Measurements from ENCODE around the gene OSBPL9.

OSBPL9 gene

GRCh38 chr1:51575406-51576084 is 41.3 kb upstream of the OSBPL9 start (continued):
- TF ChIP-seq KLF17 (tag by site-specific recombination; IDR thresholded peaks at IDR 0.05) = no peak
- no peak for TF ChIP-seq GLI4 (tag by site-specific recombination; IDR thresholded peaks at IDR 0.05)
- peak; percentile 64; the same call in 1 of the 2 replicates for TF ChIP-seq ZSCAN23 (tag by site-specific recombination; IDR thresholded peaks at IDR 0.05)
- TF ChIP-seq ZSCAN4 (tag by site-specific recombination; IDR thresholded peaks at IDR 0.05) = no peak
- TF ChIP-seq ZNF416 (tag by site-specific recombination; IDR thresholded peaks at IDR 0.05) = no peak
- no peak for TF ChIP-seq ZNF157 (tag by site-specific recombination; IDR thresholded peaks at IDR 0.05)
- no peak for TF ChIP-seq ZNF394 (tag by site-specific recombination; IDR thresholded peaks at IDR 0.05; ENCODE audit: borderline replicate concordance)
- no peak for TF ChIP-seq ZNF521 (tag by site-specific recombination; IDR thresholded peaks at IDR 0.05)
- no peak for TF ChIP-seq ZNF341 (tag by site-specific recombination; IDR thresholded peaks at IDR 0.05; ENCODE audit: low read depth)
- no peak for TF ChIP-seq SP2 (tag by site-specific recombination; IDR thresholded peaks at IDR 0.05)
- no peak for TF ChIP-seq ZNF174 (tag by site-specific recombination; IDR thresholded peaks at IDR 0.05)
- no peak for TF ChIP-seq ZNF266 (tag by site-specific recombination; IDR thresholded peaks at IDR 0.05; ENCODE audit: low read depth)
- TF ChIP-seq ZSCAN16 (tag by site-specific recombination; IDR thresholded peaks at IDR 0.05) = no peak
- TF ChIP-seq ZNF221 (tag by site-specific recombination; IDR thresholded peaks at IDR 0.05; ENCODE audit: borderline replicate concordance) = no peak
- no peak; the same call in 1 of the 2 replicates for TF ChIP-seq ZNF580 (tag by site-specific recombination; IDR thresholded peaks at IDR 0.05)
- TF ChIP-seq MZF1 (tag by site-specific recombination; IDR thresholded peaks at IDR 0.05; ENCODE audit: borderline replicate concordance) = peak; percentile 78
- TF ChIP-seq KLF8 (tag by site-specific recombination; IDR thresholded peaks at IDR 0.05) = peak; percentile 64; the same call in 1 of the 2 replicates
- no peak for TF ChIP-seq ZNF777 (tag by site-specific recombination; IDR thresholded peaks at IDR 0.05; ENCODE audit: borderline replicate concordance)
- no peak for TF ChIP-seq ZNF48 (tag by site-specific recombination; IDR thresholded peaks at IDR 0.05)
- no peak for TF ChIP-seq WT1 (tag by site-specific recombination; IDR thresholded peaks at IDR 0.05)
- no peak for TF ChIP-seq ZNF223 (tag by site-specific recombination; IDR thresholded peaks at IDR 0.05)
- no peak for TF ChIP-seq ZNF530 (tag by site-specific recombination; IDR thresholded peaks at IDR 0.05; ENCODE audit: low read depth)
- no peak for TF ChIP-seq ZNF114 (tag by site-specific recombination; IDR thresholded peaks at IDR 0.05)
- TF ChIP-seq OVOL3 (tag by site-specific recombination; IDR thresholded peaks at IDR 0.05) = no peak
- no peak for TF ChIP-seq ZNF248 (tag by site-specific recombination; IDR thresholded peaks at IDR 0.05)
- no peak for TF ChIP-seq ZNF132 (tag by site-specific recombination; IDR thresholded peaks at IDR 0.05; ENCODE audit: borderline replicate concordance)
- no peak for TF ChIP-seq KLF16 (tag by site-specific recombination; IDR thresholded peaks at IDR 0.05)
- TF ChIP-seq ZBTB8A (tag by site-specific recombination; IDR thresholded peaks at IDR 0.05) = no peak; the same call in 1 of the 2 replicates
- 0 out of 2 replicates have a peak, but pooled peaks have one; percentile 22 for TF ChIP-seq ZBTB1 (tag by site-specific recombination; IDR thresholded peaks at IDR 0.05)
- TF ChIP-seq PRDM10 (tag by site-specific recombination; IDR thresholded peaks at IDR 0.05) = no peak
- TF ChIP-seq SCRT2 (tag by site-specific recombination; IDR thresholded peaks at IDR 0.05) = no peak
- TF ChIP-seq ZNF311 (tag by site-specific recombination; IDR thresholded peaks at IDR 0.05; ENCODE audit: borderline replicate concordance) = no peak
- no peak for TF ChIP-seq ZNF621 (tag by site-specific recombination; IDR thresholded peaks at IDR 0.05)
- TF ChIP-seq ATF2 (tag by site-specific recombination; IDR thresholded peaks at IDR 0.05; ENCODE audit: low read depth) = no peak
- no peak for TF ChIP-seq ZNF837 (tag by site-specific recombination; IDR thresholded peaks at IDR 0.05)

All from HEK293 (cell line).